Measurements from ENCODE around the gene DHX34.
"Not testable (repeated sequence)": the region's sequence is repeated elsewhere in the genome, so short reads cannot be mapped to it uniquely, and the experiment has no call there.

DHX34 gene

DNA sequence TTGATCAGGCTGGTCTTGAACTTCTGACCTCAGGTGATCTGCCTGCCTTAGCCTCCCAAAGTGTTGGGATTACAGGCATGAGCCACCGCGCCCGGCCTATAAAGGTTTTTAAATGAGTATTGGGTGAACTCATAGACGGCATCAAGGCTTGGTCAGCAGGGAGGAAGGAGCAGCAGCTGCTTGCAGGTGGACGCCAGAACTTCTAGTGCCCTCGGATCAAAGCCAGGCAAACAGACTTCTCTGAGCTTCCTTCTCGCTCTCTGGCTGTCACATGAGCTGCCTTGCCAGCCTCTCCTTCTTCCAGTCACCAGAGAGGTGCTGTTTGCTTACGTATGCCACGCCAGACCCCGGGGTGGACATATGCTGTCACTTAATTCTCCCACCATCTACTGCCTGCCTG lies 16.3 kb downstream of the DHX34 start:
- not testable (repeated sequence) for DNase-seq

DNA sequence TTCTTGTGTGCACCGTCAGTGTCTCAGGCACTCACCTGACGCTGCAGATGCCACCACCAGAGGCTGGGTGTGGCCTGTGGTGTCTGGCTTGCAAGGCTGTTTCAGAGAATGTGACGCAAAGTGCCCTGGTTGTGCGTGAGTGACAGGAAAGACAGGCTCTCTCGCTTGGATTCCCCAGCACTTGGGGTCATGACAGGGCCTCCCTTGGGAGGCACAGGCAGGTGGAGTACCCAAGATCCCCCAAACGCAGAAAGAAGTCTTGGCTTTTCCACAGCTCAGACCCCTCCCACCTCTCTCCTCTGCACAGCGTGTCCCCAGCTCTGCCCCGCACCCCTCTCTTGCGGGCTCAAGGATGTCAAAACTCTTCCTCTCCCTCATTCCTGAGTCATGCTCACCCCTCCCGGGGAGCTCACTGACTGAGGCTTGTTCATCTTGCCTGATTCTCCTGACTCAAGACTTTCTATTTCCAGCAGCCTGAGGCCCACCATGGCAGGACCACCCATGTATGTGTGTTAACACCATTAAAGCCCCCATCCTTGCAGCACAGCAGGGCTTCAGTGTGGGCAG lies 21.0 kb downstream of the DHX34 start:
- peak in 1 of 2 donors; percentile 80 for DNase-seq

DNA sequence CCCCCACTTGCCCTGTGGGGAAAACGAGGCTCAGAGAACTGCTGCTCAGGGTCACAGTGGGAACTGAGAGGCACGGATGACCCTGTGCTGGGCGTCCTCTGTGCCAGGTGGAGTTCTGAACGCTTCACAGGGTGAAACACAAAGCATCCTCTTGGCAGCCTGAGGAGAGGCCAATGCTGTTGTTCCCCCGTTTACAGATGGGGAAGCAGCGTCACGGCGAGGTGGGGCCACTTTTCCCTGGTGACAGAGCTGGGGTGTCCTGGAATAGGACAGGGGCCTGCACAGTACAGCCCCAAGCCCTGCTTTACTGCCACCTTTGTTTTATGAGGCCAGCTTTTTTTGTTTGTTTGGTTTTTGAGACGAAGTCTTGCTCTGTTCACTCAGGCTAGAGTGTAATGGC lies 22.1 kb downstream of the DHX34 start:
- peak in 1 of 2 donors; percentile 37 for DNase-seq

DNA sequence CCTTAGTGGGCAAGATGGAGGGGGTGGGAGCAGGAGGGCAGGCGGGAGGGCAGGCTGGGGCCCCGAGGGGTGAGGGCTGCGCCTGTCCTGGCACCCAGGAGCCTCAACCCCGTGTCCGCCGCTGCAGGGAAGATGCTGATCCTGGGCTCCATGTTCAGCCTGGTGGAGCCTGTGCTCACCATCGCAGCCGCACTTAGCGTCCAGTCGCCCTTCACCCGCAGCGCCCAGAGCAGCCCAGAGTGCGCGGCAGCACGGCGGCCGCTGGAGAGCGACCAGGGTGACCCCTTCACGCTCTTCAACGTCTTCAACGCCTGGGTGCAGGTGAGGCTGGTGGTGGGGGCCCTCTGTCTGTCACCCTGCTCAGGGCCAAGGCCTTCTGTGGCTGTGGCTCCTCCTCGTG lies 23.5 kb downstream of the DHX34 start:
- no peak for DNase-seq

DNA sequence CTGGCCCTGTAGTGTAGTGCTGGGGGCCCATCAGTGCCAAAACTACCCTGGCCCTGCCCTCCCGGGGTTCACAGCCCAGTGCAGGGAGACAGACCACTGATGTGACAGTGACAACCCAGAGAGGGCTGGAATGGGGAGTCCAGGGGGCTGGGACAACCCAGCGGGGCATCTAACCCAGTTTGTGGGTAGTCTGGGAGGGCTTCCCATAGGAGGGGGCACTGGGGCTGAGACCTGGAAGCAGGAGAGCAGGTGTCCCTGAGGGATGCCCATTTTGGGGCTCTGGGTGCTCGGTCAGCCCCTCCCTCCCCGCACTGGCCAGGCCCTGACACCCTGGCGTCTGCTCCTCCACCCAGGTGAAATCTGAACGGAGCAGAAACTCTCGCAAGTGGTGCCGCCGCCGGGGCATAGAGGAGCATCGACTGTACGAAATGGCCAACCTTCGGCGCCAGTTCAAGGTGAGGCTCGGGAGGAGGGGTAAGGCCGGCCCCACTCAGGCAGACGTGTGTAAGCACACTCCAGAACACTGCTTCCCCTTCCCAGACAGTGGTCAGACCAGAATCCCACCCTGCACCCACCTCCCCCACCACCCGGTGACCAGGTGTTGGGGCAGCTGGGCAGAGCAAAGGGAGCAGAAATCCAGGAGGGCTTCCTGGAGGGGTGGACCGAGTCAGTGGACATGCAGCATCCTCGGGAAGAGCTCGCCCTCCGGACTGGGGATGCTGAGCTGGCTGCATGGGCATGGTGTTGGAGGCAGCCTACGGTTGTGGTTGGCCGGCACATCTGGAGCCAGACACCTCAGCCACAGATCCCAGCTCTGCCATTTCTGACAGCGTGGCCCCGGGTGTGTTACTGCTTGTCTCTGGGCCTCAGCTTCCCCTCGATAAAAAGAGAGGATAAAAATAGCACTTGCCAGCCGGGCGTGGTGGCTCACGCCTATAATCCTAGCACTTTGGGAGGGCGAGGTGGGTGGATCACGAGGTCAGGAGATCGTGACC lies 24.4 kb downstream of the DHX34 start:
- DNase-seq, result no peak

DNA sequence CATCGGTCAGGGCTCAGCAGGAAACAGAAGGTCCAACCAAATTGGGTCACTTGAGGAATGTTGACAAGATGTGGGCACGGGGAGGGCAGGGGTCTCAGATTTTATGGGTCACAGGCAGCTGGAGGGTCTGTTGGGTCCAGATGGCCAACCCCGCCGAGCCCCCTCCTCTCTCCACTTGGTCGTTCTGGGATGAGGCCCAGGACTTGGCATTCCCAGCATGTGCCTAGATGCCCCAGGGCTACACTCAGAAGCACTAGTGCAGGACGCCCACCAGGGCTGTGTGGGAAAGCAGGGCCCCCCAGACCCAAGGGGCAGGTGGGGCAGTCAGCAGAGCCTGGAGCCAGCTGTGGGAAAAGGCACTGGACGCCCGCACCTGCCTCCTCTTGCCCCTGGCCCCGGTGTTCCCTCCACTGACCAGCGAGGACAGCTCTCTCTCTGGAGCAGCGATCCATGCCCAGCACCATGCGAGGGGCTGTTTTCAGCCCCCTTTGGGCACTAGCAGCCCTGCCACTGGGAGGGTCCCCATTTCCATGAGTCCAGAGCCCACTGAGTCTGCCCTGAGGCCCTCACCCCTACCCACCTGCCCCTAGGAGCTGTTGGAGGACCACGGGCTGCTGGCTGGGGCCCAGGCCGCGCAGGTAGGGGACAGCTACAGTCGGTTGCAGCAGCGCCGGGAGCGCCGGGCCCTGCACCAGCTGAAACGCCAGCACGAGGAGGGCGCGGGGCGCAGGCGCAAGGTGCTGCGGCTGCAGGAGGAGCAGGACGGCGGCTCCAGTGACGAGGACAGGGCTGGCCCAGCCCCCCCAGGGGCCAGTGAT lies 26.0 kb downstream of the DHX34 start:
- no peak for DNase-seq

DNA sequence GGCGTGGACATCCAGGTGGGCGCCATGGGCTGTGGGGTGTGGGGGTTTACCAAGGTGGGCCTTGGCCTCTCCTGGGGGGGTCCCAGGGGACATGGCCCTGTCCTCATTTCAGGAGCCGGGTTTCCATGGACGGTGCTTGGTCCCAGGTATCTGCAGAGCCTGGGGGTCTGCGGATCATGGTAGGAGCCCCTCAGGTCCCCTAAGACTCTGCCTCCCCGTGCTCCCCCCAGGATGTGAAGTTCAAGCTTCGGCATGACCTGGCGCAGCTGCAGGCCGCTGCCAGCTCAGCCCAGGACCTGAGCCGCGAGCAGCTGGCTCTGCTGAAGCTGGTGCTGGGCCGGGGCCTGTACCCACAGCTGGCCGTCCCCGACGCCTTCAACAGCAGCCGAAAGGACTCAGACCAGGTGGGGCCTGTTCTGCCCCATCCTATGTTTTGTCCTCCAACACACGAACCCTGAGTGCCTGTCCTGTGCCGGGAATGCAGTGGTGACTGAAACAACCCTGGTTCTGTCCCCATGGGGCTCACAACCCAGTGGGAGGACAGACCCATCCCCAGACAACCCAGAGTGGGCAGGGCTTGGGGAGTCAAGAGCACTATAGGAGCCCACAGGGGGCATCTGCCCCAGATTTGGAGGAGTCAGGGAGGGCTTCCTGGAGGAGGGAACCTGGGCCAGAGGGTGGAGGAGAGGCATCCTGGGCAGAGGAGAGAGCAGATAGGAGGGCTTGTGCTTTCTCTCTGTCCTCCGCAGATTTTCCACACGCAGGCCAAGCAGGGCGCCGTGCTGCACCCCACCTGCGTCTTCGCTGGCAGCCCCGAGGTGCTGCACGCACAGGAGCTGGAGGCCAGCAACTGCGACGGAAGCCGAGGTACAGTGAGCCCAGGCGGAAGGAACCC lies 26.8 kb downstream of the DHX34 start:
- DNase-seq, result no peak

DNA sequence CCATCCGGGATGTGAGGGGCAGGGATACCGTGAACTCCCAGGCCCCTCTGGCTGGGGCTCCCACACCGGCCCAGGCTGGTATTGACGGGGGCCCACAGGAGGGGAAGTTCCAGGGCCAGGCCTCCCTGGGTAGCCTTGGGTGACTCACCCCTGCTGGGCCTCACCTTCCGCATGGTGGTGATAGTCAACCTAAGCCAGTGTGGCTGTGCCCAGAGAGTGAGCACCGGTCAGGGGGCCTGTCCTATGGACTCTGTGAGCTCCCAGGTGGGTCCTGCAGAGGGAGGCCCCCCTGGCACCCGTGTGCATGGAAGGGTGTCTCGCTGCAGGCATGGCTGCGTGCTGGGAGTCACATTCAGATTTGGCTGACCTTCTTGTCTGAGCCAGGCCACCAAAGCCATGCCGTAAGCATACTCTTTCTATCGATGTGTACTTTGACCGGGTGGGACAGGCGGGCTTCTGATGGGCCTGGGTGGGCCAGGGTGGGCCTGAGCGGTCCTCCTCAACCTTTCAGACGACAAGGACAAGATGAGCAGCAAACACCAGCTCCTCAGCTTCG lies 27.6 kb downstream of the DHX34 start:
- peak in 1 of 2 donors; percentile 45 for DNase-seq

DNA sequence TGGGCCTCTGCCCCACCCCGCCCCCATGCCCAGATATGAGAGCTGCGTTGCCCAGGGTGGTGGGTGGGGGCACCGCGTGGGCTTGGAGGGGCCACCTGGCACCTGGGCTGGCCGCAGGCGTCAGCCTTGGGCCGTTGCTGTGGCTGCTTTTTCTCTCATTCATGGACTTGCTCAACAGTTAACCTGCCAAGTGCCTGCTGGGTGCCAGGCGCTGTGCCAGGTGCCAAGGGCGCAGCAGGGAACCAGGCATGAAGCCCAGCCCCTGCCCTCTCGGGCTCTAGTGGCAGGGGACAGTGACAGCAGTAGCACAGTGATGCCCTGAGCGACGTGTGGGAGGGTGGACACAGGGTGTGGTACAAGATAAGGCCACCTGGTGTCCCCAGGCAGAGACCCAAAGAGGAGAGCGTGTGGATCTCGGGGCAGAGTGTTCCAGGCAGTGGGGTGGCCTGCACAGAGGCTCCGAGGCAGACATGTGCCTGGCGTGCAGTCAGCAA lies 28.1 kb downstream of the DHX34 start:
- no peak for DNase-seq

DNA sequence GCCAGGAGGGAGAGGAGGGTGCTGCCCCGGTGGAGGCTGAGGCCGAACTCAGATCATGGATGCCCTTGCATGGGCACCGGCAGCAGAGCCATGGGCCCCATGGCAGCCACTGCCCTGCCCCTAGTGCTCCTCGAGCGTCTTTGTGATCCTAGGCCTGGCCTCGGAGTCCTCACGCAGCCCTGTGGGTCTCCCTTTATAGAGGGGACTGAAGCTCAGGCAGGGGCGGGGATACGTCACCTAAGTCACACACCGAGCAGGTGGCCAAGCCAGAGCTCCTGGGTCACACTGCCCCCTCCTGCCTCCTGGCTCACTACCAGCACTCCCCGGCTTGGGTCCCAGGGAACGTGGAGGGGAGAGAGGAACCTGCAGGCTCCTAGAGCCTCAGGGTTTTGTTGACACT lies 28.7 kb downstream of the DHX34 start:
- DNase-seq, result no peak

DNA sequence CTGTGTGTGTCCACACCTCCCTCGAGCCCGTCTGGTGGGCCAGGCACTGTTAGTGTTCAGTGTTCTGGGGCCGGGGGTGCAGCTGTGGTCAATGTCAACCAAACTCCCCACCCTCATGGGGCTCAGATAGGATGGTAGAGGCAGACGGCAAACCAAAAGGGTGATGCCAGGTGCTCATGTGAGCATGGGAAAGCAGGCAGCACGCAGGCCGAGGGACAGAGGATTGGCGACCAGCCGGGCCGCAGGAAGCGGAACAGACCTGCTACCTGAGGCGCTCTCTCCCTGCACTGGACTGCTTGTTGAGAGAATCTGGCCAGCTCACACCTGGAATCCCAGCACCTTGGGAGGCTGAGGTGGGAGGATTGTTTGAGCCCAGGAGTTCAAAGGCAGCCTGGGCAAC lies 29.1 kb downstream of the DHX34 start:
- no peak for DNase-seq

DNA sequence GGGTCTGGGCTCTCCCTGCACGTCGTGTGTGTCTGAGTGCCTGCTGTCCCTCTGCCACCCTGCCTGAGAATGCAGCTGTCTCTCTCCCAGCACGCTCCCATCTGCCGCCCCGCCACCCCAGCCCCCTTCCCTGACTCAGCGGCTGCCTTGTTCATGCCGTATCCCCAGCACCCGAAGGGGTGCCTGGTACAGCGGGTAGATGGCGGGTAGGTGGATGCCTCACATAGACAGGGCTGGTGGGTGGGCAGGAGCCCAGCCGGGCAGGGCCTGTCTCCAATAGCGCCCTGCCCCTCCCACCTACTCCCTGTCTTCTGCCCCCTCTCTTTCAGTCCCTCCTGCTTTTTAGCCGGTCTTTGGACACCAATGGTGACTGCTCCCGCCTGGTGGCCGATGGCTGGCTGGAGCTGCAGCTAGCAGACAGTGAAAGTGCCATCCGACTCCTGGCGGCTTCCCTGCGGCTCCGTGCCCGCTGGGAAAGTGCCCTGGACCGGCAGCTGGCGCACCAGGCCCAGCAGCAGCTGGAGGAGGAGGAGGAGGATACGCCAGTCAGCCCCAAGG lies 30.3 kb downstream of the DHX34 start:
- no peak for DNase-seq

DNA sequence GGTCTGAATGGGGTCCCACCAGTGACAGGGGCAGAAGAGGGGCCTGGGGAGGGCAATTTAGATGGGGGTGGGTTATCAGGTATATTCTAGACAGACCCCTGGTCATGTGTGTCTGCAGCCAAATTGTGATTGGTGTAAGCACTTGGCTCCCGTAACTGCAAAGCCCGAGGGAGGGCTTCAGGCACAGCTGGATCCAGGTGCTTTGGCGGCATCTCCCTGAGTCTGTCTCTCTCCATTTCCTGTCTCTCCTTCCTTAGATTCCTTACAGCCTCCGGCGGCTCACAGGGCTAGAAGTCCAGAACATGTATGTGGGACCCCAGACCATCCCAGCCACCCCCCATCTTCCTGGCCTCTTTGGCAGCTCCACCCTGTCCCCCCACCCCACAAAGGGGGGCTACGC lies 31.4 kb downstream of the DHX34 start:
- DNase-seq, result no peak

DNA sequence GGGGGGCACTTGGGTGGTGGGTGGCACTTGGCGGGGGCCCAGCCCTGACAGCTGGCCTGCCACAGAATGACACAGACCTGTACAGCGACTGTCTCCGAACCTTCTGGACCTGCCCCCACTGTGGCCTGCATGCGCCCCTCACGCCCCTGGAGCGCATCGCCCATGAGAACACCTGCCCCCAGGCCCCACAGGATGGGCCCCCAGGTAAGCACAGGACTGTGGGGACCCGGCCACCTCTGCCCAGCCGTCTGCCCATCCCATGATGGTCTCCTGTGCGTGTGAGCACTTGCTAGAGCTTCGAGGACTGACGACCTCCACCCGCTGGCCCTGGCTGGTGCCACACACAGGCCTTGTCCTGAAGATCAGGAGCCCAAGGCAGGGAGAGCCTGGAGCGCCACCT lies 32.0 kb downstream of the DHX34 start:
- DNase-seq, result no peak

DNA sequence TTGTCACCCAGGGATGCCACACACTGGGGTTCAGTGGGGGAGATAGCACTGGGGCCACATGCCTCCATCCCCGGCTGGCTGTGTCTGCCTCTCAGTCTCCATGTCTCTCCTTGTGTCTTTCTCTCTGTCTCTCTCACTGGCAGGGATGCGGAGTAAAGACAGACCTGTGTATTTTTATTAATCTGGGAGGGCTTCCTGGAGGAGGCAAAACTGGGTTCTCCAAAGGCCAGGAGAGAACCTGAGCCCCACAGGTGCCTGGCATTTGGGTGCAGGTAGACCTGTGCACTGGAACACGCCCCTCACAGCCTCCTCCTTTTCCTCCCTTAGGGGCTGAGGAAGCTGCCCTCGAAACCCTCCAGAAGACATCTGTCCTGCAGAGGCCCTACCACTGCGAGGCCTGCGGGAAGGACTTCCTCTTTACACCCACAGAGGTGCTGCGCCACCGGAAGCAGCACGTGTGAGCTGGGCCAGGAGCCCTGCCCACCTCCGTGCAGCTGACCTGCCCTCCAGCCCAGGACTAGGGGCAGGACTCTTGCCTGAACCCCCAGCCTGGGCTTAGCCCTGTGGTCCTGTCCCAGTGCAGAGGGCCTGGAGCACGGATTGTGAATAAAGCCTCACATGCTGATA lies 32.7 kb downstream of the DHX34 start:
- DNase-seq, result peak; percentile 43 to 60

DNA sequence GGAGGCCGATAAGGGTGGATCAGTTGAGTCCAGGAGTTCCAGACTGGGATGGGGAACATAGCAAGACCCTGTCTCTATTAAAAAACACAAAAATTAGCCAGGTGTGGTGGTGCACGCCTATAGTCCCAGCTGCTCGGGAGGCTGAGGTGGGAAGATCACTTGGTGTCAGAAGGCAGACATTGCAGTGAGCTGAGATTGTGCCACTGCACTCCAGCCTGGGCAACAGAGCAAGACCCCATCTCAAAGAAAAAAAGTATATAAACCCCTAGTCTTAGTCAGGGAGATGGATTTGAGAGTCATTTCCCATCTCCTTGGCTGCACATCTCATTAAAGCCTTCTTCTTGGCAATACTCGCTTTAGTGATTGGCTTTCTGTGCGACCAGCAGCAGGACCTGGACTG lies 34.8 kb downstream of the DHX34 start:
- not testable (repeated sequence) for DNase-seq

DNA sequence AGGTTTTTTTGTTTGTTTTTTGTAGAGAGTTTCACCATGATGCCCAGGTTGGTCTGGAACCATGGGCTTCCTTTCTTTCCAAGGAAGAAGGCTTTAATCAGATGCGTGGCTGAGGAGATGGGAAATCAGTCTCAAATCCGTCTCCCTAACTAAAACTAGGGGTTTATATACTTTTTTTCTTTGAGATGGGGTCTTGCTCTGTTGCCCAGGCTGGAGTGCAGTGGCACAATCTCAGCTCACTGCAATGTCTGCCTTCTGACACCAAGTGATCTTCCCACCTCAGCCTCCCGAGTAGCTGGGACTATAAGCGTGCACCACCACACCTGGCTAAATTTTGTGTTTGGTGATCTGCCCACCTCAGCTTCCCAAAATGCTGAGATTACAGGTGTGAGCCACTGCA lies 35.4 kb downstream of the DHX34 start:
- not testable (repeated sequence) for DNase-seq

DNA sequence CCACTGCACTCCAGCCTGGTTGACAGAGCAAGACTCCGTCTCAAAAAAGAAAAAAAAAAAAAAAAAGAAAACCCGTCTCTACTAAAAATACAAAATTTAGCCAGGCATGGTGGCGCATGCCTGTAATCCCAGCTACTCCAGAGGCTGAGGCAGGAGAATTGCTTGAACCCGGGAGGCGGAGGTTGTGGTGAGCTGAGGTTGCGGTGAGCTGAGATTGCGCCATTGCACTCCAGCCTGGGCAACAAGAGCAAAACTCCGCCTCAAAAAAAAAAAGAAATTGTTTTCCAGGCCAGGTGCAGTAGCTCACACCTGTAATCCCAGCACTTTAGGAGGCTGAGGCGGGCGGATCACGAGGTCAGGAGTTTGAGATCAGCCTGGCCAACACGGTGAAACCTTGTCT lies 37.5 kb downstream of the DHX34 start:
- not testable (repeated sequence) for DNase-seq

DNA sequence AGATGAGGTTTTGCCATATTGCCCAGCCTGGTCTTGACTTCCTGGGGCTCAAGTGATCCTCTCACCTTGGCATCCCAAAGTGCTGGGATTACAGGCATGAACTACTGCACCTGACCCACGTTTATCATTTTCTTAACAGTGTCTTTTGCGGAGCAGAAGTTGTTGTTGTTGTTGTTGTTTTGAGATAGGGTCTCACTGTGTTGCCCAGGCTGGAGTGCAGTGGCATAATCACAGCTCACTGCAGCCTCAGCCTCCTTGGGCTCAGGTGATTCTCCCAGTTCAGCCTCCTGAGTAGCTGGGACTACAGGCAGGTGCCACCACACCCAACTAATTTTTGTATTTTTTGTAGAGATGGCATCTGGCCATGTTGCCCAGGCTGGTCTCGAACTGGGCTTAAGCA lies 38.5 kb downstream of the DHX34 start:
- DNase-seq, result not testable (repeated sequence)

DNA sequence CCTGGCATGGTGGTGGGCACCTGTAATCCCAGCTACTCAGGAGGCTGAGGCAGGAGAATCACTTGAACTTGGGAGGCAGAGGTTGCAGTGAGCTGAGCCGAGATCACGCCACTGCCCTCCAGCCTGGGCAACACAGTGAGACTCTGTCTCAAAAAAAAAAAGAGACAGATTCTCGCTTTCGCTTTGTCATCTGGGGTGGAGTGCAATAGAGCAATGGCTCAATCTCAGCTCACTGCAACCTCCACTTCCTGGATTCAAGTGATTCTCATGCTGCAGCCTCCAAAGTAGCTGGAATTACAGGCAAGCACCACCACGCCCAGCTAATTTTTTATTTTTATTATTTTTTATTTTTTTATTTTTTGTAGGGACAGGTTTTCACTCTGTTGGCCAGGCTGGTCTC lies 39.6 kb downstream of the DHX34 start:
- DNase-seq, result peak in 1 of 2 donors; percentile 56

DNA sequence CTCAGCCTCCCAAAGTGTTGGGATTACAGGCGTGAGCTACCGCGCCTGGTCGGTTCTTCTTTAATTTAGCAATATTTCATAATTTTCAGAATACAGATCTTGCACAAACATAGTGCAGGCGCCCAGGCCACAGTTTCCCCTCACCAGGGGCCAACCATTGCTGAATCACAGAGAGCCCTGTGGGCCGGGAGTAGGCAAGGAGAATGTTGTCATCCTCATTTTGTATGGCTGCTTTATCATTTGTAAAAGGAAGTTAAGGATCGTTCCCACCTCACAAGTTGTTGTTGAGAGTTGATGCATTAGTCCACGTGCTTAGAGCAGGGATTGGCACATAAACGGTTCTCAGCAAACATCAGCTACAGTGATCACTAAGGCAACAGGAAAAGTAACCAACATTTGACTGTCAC lies 40.0 kb downstream of the DHX34 start:
- peak; percentile 13 to 81 for DNase-seq

All from CD4-positive, alpha-beta T cell treated with Interleukin-1 beta for 1 hour (primary cell).